ENCODE measurements around the gene GAL3ST3. TPM values are rescaled to one million over a fixed set of nuclear protein-coding genes. Genes with fewer than 3 reads are reported as not detected.

GAL3ST3 gene
- total RNA-seq, 1 donor from 2014 or later, result 3.7 TPM

DNA sequence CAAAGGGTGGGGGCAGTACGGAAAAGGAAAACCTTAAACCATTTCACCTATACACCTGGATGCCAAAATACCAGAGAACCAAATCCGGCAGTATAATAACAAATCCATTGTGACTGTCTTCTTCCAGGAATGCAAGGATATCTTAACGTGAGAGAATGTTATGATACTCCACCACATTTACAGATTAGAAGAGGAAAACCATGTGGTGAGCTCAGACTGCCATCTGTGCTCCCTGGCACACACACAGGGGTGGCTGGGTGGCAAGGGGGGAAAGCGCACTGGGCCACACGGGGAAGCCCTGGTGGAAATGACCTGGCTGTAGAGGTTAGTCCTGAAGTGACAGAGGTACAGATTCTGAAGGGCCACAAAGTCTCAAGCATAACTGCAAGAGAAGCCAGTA is 56.9 kb downstream of the GAL3ST3 start:
- H3K27ac Mint-ChIP-seq, result no peak overlapping the region
- DNase-seq (ENCODE audit: extremely low spot score, unreplicated experiment), result no peak

More for the DNA sequence above, 56.9 kb downstream of the GAL3ST3 start:
- Mint-ChIP-seq H3K36me3 (peaks cover 9% of the 10 kb centered on the region), H3K27me3 (no peaks in the 10 kb centered on the region), H3K9me3 (no peaks in the 10 kb centered on the region), H3K4me3 (no peak overlapping the region), H3K4me1 (ENCODE audit: unreplicated experiment) (peaks cover 6% of the 10 kb centered on the region)
- TF ChIP-seq CTCF (conservative IDR thresholded peaks at IDR 0.05), result no peak

Other genes starting within 250 kb of the GAL3ST3 start
- gene SNX32, start 215.2 kb downstream of the GAL3ST3 start, total RNA-seq (ENCODE audit: low replicate concordance), result 0.76 and 4.2 TPM in 2 replicates
- 947 and 981 TPM in 2 replicates for gene CFL1, start 191.0 kb downstream of the GAL3ST3 start, total RNA-seq (ENCODE audit: low replicate concordance)
- 67.9 and 72.4 TPM in 2 replicates for gene MUS81, start 188.7 kb downstream of the GAL3ST3 start, total RNA-seq (ENCODE audit: low replicate concordance)
- 5.5 and 24.5 TPM in 2 replicates for gene EFEMP2, start 176.4 kb downstream of the GAL3ST3 start, total RNA-seq (ENCODE audit: low replicate concordance)
- not detected in 2 replicates for gene CTSW, start 169.3 kb downstream of the GAL3ST3 start, total RNA-seq (ENCODE audit: low replicate concordance)
- 50.9 and 74.7 TPM in 2 replicates for gene FIBP, start 160.7 kb downstream of the GAL3ST3 start, total RNA-seq (ENCODE audit: low replicate concordance)
- 8.2 and 14.3 TPM in 2 replicates for gene CCDC85B, start 158.5 kb downstream of the GAL3ST3 start, total RNA-seq (ENCODE audit: low replicate concordance)
- 2.1 and 11.1 TPM in 2 replicates for gene FOSL1, start 148.8 kb downstream of the GAL3ST3 start, total RNA-seq (ENCODE audit: low replicate concordance)
- gene C11orf68, start 130.1 kb downstream of the GAL3ST3 start, total RNA-seq (ENCODE audit: low replicate concordance), result 27.9 and 31.2 TPM in 2 replicates
- 49.3 and 66.1 TPM in 2 replicates for gene DRAP1, start 129.7 kb downstream of the GAL3ST3 start, total RNA-seq (ENCODE audit: low replicate concordance)
- gene TSGA10IP, start 103.7 kb downstream of the GAL3ST3 start, total RNA-seq (ENCODE audit: low replicate concordance), result 0.68 TPM in 1 of 2 replicates, not detected in the other
- gene SART1, start 87.4 kb downstream of the GAL3ST3 start, total RNA-seq (ENCODE audit: low replicate concordance), result 38.9 and 46.0 TPM in 2 replicates
- gene EIF1AD, start 47.0 kb downstream of the GAL3ST3 start, total RNA-seq (ENCODE audit: low replicate concordance), result 38.4 and 44.8 TPM in 2 replicates
- 164 and 266 TPM in 2 replicates for gene BANF1, start 46.7 kb downstream of the GAL3ST3 start, total RNA-seq (ENCODE audit: low replicate concordance)
- 5.7 TPM in 1 of 2 replicates, not detected in the other for gene CST6, start 37.2 kb downstream of the GAL3ST3 start, total RNA-seq (ENCODE audit: low replicate concordance)
- not detected in 2 replicates for gene CATSPER1, start 22.7 kb downstream of the GAL3ST3 start, total RNA-seq (ENCODE audit: low replicate concordance)
- 192 and 210 TPM in 2 replicates for gene SF3B2, start 3.2 kb upstream of the GAL3ST3 start, total RNA-seq (ENCODE audit: low replicate concordance)
- 44.1 and 49.9 TPM in 2 replicates for gene PACS1, start 21.1 kb upstream of the GAL3ST3 start, total RNA-seq (ENCODE audit: low replicate concordance)
- gene KLC2, start 208.5 kb upstream of the GAL3ST3 start, total RNA-seq (ENCODE audit: low replicate concordance), result 31.1 and 49.6 TPM in 2 replicates
- 96.4 and 122 TPM in 2 replicates for gene RAB1B, start 219.5 kb upstream of the GAL3ST3 start, total RNA-seq (ENCODE audit: low replicate concordance)
- 21.3 and 23.2 TPM in 2 replicates for gene CNIH2, start 229.0 kb upstream of the GAL3ST3 start, total RNA-seq (ENCODE audit: low replicate concordance)
- gene YIF1A, start 240.0 kb upstream of the GAL3ST3 start, total RNA-seq (ENCODE audit: low replicate concordance), result 87.0 and 133 TPM in 2 replicates
- 2.1 and 2.6 TPM in 2 replicates for gene TMEM151A, start 242.7 kb upstream of the GAL3ST3 start, total RNA-seq (ENCODE audit: low replicate concordance)

Measured in type B pancreatic cell (in vitro differentiated cells).